Panc1 (cell line): ENCODE results near the gene UQCC2. TPM values are rescaled to one million over a fixed set of nuclear protein-coding genes. Genes with fewer than 3 reads are reported as not detected.

Experiments used
- ATAC-seq: fragments of 200-7000 bp; cut with Tn5 transposase; 2 replicates; pipeline ENCODE4 v1.9.1; 2020; ENCODE audit warnings: mild to moderate bottlenecking, moderate library complexity
- BruUV-seq: library from RNA; stranded (reverse); fragments of 400-500 nt; replicated peaks from 2 replicates; lab custom pipeline; 2021; lab: Mats Ljungman, UMichigan
- CTCF ChIA-PET: fragments of 300-600 bp; sonication (Branson Sonifier 250); formaldehyde crosslinking; loops from one replicate; lab custom pipeline; 2022; ENCODE audit warnings: antibody characterized with exemption; lab: Charles Lee
- POLR2A ChIA-PET: fragments of 300-600 bp; sonication (Branson Sonifier 250); formaldehyde crosslinking; loops from one replicate; lab custom pipeline; 2022; ENCODE audit warnings: antibody characterized with exemption; lab: Charles Lee
- DNase-seq: peaks from one replicate; pipeline ENCODE4 v3.0.0-alpha.2; 2010; ENCODE audit warnings: low read depth, low spot score
- H3K27ac ChIP-seq: 2 replicates; pipeline ENCODE4 v1.5.1; 2011; ENCODE audit warnings: mild to moderate bottlenecking, low read length, inconsistent platforms
- H3K27me3 ChIP-seq: fragments of 200-500 bp; sonication (Bioruptor generic); 2 replicates; pipeline ENCODE4 v1.6.0; 2014; ENCODE audit warnings: low read length, inconsistent platforms; ENCODE audit not compliant: control insufficient read depth, insufficient read depth
- H3K36me3 ChIP-seq: fragments of 200-500 bp; sonication (Bioruptor generic); 2 replicates; pipeline ENCODE4 v1.5.1; 2014; ENCODE audit warnings: inconsistent platforms, mild to moderate bottlenecking, low read length, moderate library complexity; ENCODE audit not compliant: control insufficient read depth, insufficient read depth
- H3K4me1 ChIP-seq: 2 replicates; pipeline ENCODE4 v1.5.1; 2011; ENCODE audit warnings: inconsistent platforms, mild to moderate bottlenecking, low read length, moderate library complexity; ENCODE audit not compliant: control insufficient read depth, insufficient read depth
- H3K4me3 ChIP-seq, 2 experiments: 2 replicates each; pipeline ENCODE4 v1.5.1; 2011 to 2012; ENCODE audit warnings: low read depth in 2 of 2, low read length in 2 of 2, mild to moderate bottlenecking in 2 of 2, inconsistent platforms in 1 of 2, moderate library complexity in 1 of 2
- H3K9me3 ChIP-seq: fragments of 200-500 bp; sonication (Bioruptor generic); 2 replicates; pipeline ENCODE4 v1.5.1; 2014; ENCODE audit warnings: low read depth, mild to moderate bottlenecking, inconsistent platforms, low read length, moderate library complexity; ENCODE audit not compliant: control insufficient read depth, insufficient read depth
- POLR2AphosphoS5 ChIP-seq: IDR thresholded peaks from 2 replicates; pipeline ENCODE4 v1.6.1; 2012; ENCODE audit warnings: mild to moderate bottlenecking, low read depth, low read length, moderate library complexity
- SIN3A ChIP-seq: IDR thresholded peaks from 2 replicates; pipeline ENCODE4 v1.6.1; 2012; ENCODE audit warnings: low read depth, mild to moderate bottlenecking, low read length, moderate library complexity, borderline replicate concordance; ENCODE audit not compliant: insufficient read depth
- TCF7L2 ChIP-seq: IDR thresholded peaks from 2 replicates; pipeline ENCODE4 v1.6.1; 2011; ENCODE audit warnings: mild to moderate bottlenecking, low read depth, low read length, inconsistent platforms
- in situ Hi-C: cut with HindIII; loops from 2 replicates; pipeline ENCODE4 v1.10.0; 2016; ENCODE audit warnings: low sequenced_read_pairs, low pct_unique_long_range_greater_than_20kb
- intact Hi-C: fragments of 100-400 bp; cut with micrococcal nuclease; formaldehyde crosslinking; loops from one replicate; pipeline ENCODE4 v1.10.0; 2022; ENCODE audit not compliant: unreplicated experiment
- total RNA-seq: library from RNA; stranded (reverse); gene quantifications from one replicate; pipeline ENCODE4 v1.2.1, GENCODE V29; 2021; ENCODE audit not compliant: unreplicated experiment
- TF ChIP-seq, protein P1 (sequence below), 2 experiments: IDR thresholded peaks; 2 replicates each; pipeline ENCODE4 v1.6.1; 2011 to 2012; ENCODE audit warnings: low read depth in 2 of 2, control low read depth in 1 of 2, low read length in 1 of 2, mild to moderate bottlenecking in 1 of 2, moderate library complexity in 1 of 2; ENCODE audit not compliant: insufficient read depth in 1 of 2
- TF ChIP-seq, protein P2 (sequence below): fragments of 450-650 bp; IDR thresholded peaks from 2 replicates; pipeline ENCODE4 v1.5.1; 2017; ENCODE audit warnings: mild to moderate bottlenecking

Gene UQCC2
- total RNA-seq, 1 experiment from 2014 or later: 135 TPM

DNA sequence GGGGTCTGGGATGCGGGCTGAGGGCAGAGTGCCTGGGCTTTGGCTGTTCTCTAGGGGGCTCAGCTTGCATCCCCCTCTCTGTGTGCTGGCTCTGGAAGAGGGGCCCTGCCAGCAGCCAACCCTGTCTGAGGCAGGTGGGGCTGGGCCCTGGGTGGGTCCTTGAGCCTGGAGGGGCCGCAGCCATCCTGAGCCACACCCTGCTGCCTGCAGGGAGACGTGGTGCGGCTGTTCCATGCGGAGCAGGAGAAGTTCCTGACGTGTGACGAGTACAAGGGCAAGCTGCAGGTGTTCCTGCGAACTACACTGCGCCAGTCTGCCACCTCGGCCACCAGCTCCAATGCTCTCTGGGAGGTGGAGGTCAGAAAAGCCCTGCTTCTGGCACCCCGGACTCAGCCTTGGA lies 49.2 kb downstream of the UQCC2 start:
- BruUV-seq: no TSS peak
- no peak for ATAC-seq
- TF ChIP-seq POLR2AphosphoS5 (no peak; the same call in 1 of the 2 replicates), TCF7L2 (no peak), SIN3A (no peak)
- TF ChIP-seq, protein P1, sequence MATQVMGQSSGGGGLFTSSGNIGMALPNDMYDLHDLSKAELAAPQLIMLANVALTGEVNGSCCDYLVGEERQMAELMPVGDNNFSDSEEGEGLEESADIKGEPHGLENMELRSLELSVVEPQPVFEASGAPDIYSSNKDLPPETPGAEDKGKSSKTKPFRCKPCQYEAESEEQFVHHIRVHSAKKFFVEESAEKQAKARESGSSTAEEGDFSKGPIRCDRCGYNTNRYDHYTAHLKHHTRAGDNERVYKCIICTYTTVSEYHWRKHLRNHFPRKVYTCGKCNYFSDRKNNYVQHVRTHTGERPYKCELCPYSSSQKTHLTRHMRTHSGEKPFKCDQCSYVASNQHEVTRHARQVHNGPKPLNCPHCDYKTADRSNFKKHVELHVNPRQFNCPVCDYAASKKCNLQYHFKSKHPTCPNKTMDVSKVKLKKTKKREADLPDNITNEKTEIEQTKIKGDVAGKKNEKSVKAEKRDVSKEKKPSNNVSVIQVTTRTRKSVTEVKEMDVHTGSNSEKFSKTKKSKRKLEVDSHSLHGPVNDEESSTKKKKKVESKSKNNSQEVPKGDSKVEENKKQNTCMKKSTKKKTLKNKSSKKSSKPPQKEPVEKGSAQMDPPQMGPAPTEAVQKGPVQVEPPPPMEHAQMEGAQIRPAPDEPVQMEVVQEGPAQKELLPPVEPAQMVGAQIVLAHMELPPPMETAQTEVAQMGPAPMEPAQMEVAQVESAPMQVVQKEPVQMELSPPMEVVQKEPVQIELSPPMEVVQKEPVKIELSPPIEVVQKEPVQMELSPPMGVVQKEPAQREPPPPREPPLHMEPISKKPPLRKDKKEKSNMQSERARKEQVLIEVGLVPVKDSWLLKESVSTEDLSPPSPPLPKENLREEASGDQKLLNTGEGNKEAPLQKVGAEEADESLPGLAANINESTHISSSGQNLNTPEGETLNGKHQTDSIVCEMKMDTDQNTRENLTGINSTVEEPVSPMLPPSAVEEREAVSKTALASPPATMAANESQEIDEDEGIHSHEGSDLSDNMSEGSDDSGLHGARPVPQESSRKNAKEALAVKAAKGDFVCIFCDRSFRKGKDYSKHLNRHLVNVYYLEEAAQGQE (IDR thresholded peaks at IDR 0.05; ENCODE audit: insufficient read depth in 1 of 2, low read depth in 2 of 2, low read length in 1 of 2): no peak
- TF ChIP-seq, protein P2, sequence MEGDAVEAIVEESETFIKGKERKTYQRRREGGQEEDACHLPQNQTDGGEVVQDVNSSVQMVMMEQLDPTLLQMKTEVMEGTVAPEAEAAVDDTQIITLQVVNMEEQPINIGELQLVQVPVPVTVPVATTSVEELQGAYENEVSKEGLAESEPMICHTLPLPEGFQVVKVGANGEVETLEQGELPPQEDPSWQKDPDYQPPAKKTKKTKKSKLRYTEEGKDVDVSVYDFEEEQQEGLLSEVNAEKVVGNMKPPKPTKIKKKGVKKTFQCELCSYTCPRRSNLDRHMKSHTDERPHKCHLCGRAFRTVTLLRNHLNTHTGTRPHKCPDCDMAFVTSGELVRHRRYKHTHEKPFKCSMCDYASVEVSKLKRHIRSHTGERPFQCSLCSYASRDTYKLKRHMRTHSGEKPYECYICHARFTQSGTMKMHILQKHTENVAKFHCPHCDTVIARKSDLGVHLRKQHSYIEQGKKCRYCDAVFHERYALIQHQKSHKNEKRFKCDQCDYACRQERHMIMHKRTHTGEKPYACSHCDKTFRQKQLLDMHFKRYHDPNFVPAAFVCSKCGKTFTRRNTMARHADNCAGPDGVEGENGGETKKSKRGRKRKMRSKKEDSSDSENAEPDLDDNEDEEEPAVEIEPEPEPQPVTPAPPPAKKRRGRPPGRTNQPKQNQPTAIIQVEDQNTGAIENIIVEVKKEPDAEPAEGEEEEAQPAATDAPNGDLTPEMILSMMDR: no peak
- no peaks in the 10 kb centered on the region for H3K27me3 ChIP-seq
- ChIA-PET CTCF (no interaction called here), POLR2A (no interaction called here)
- H3K27ac ChIP-seq: no peak overlapping the region
- intact Hi-C loops (no loop called here), in situ Hi-C loops (no loop called here)
- no peaks in the 10 kb centered on the region for H3K36me3 ChIP-seq
- no peaks in the 10 kb centered on the region for H3K9me3 ChIP-seq
- no peaks in the 10 kb centered on the region for H3K4me1 ChIP-seq
- DNase-seq: no peak
- no peak overlapping the region for H3K4me3 ChIP-seq

DNA sequence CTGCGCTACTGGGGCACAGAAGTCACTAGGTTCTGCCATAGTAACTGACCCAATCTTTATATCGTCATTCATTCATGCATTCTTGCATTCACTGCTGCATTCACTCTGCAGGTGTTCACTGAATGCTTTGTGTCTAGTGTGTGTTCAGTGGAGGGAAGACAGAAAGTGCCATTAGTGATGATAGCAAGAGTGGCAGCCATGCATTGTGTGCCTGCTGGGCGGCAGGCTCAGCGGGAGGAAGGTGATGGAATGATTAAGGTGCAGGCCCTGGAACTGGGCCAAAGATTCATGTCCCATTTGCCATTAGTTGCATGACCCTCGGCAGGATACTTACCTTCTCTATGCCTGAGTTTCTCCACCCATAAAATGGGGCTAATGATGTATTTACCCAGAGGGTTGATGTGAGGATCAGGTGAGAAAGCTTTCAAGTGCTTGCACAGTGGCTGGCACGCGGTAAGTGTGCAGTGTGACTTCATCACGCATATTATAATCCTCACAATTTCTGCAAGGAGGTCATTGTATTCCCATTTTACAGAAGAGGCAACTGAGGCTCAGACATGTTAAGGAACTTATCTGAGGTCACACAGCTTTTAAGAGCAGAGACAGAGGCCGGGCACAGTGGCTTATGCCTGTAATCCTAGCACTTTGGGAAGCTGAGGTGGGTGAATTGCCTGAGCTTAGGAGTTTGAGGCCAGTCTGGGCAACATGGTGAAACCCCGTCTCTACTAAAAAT lies 50.2 kb downstream of the UQCC2 start:
- ChIA-PET CTCF (no interaction called here), POLR2A (interaction anchor here (0.5 kb wide), 1 partner anchor 11 kb away, joined by 4 read pairs; no protein-coding TSS in a partner anchor)
- H3K9me3 ChIP-seq: no peaks in the 10 kb centered on the region
- in situ Hi-C loops: no loop called here
- DNase-seq: no peak
- no peak overlapping the region for H3K27ac ChIP-seq
- BruUV-seq: no TSS peak
- no peaks in the 10 kb centered on the region for H3K36me3 ChIP-seq
- H3K4me1 ChIP-seq: no peaks in the 10 kb centered on the region
- H3K4me3 ChIP-seq: no peak overlapping the region
- intact Hi-C loops: no loop called here
- ATAC-seq: no peak
- TF ChIP-seq, protein P2: no peak
- TF ChIP-seq, protein P1 (IDR thresholded peaks at IDR 0.05; ENCODE audit: insufficient read depth in 1 of 2, low read depth in 2 of 2, low read length in 1 of 2): no peak
- TF ChIP-seq POLR2AphosphoS5 (no peak), TCF7L2 (no peak), SIN3A (no peak)
- no peaks in the 10 kb centered on the region for H3K27me3 ChIP-seq
